Stimulated activated effector memory CD8-positive, alpha-beta T cell treated with anti-CD3 and anti-CD28 coated beads, Interleukin-12 subunit alpha, Interleukin-12 subunit beta, amount 100 ng/mL, for 72 hours (primary cell): ENCODE results near the gene USP25.

ENCODE experiments used
- ATAC-seq: fragments of 150-1000 bp; cut with Tn5 transposase; 2 replicates; pipeline ENCODE4 v1.10.0; 2021
- DNase-seq, 2 donors: peaks; one replicate each; pipeline ENCODE4 v3.0.0; 2021 to 2022; ENCODE audit warnings: low spot score in 2 of 2
- H3K27ac Mint-ChIP-seq: one replicate; pipeline ENCODE4 v1.8.0; 2022; ENCODE audit warnings: mild to moderate bottlenecking, mixed read lengths
- H3K36me3 Mint-ChIP-seq: one replicate; pipeline ENCODE4 v1.8.0; 2022; ENCODE audit warnings: mild to moderate bottlenecking, mixed read lengths
- H3K4me1 Mint-ChIP-seq: one replicate; pipeline ENCODE4 v1.8.0; 2022; ENCODE audit warnings: mixed read lengths
- H3K4me3 Mint-ChIP-seq: one replicate; pipeline ENCODE4 v1.8.0; 2022; ENCODE audit warnings: mild to moderate bottlenecking, mixed read lengths
- H3K9me3 Mint-ChIP-seq: one replicate; pipeline ENCODE4 v1.8.0; 2022; ENCODE audit warnings: mixed read lengths

USP25 gene

GRCh38 chr21:15766952-15767603 lies 37.3 kb downstream of the USP25 start:
- no peak overlapping the region for H3K4me3 Mint-ChIP-seq
- DNase-seq (no peak), ATAC-seq (no peak)
- H3K4me1 Mint-ChIP-seq, result peaks cover 52% of the 10 kb centered on the region
- no peaks in the 10 kb centered on the region for H3K9me3 Mint-ChIP-seq
- peaks cover 21% of the 10 kb centered on the region for H3K36me3 Mint-ChIP-seq
- no peak overlapping the region for H3K27ac Mint-ChIP-seq

- peaks cover 21% of the 10 kb centered on the region for H3K36me3 Mint-ChIP-seq
- ATAC-seq, result no peak
- H3K4me3 Mint-ChIP-seq, result no peak overlapping the region
- H3K27ac Mint-ChIP-seq, result no peak overlapping the region
- no peaks in the 10 kb centered on the region for H3K9me3 Mint-ChIP-seq
- DNase-seq, result no peak
- peaks cover 47% of the 10 kb centered on the region for H3K4me1 Mint-ChIP-seq
Observed at GRCh38 chr21:15768045-15768601, 38.3 kb downstream of the USP25 start.

- no peak overlapping the region for H3K27ac Mint-ChIP-seq
- H3K4me1 Mint-ChIP-seq, result peaks cover 44% of the 10 kb centered on the region
- H3K36me3 Mint-ChIP-seq, result peaks cover 21% of the 10 kb centered on the region
- ATAC-seq, result no peak
- H3K4me3 Mint-ChIP-seq, result no peak overlapping the region
- no peaks in the 10 kb centered on the region for H3K9me3 Mint-ChIP-seq
- DNase-seq, result no peak
Observed at GRCh38 chr21:15768853-15769252, 39.1 kb downstream of the USP25 start.

- no peak overlapping the region for H3K27ac Mint-ChIP-seq
- H3K9me3 Mint-ChIP-seq, result no peaks in the 10 kb centered on the region
- H3K36me3 Mint-ChIP-seq, result peaks cover 12% of the 10 kb centered on the region
- ATAC-seq (no peak), DNase-seq (no peak)
- no peak overlapping the region for H3K4me3 Mint-ChIP-seq
- peaks cover 42% of the 10 kb centered on the region for H3K4me1 Mint-ChIP-seq
Observed at GRCh38 chr21:15771311-15771710, 41.5 kb downstream of the USP25 start.

- ATAC-seq (no peak), DNase-seq (no peak)
- Mint-ChIP-seq H3K36me3 (peaks cover 7% of the 10 kb centered on the region), H3K4me3 (no peak overlapping the region), H3K9me3 (no peaks in the 10 kb centered on the region), H3K4me1 (peaks cover 47% of the 10 kb centered on the region), H3K27ac (no peak overlapping the region)
Observed at GRCh38 chr21:15772654-15773053, 42.9 kb downstream of the USP25 start.

- Mint-ChIP-seq H3K27ac (no peak overlapping the region), H3K4me1 (peaks cover 38% of the 10 kb centered on the region), H3K4me3 (no peak overlapping the region), H3K36me3 (no peaks in the 10 kb centered on the region), H3K9me3 (no peaks in the 10 kb centered on the region)
- ATAC-seq, result no peak
- no peak for DNase-seq
Observed at GRCh38 chr21:15774590-15774989, 44.8 kb downstream of the USP25 start.

GRCh38 chr21:15775291-15775690 lies 45.5 kb downstream of the USP25 start:
- H3K36me3 Mint-ChIP-seq, result no peaks in the 10 kb centered on the region
- H3K4me1 Mint-ChIP-seq, result peaks cover 37% of the 10 kb centered on the region
- no peak for ATAC-seq
- no peak overlapping the region for H3K27ac Mint-ChIP-seq
- no peaks in the 10 kb centered on the region for H3K9me3 Mint-ChIP-seq
- no peak overlapping the region for H3K4me3 Mint-ChIP-seq
- no peak for DNase-seq

GRCh38 chr21:15775981-15776380 lies 46.2 kb downstream of the USP25 start:
- peaks cover 30% of the 10 kb centered on the region for H3K4me1 Mint-ChIP-seq
- peak overlapping the region; percentile 45 for H3K27ac Mint-ChIP-seq
- no peak overlapping the region for H3K4me3 Mint-ChIP-seq
- no peaks in the 10 kb centered on the region for H3K9me3 Mint-ChIP-seq
- DNase-seq, result no peak
- peak; percentile 46 for ATAC-seq
- peaks cover 7% of the 10 kb centered on the region for H3K36me3 Mint-ChIP-seq

GRCh38 chr21:15776818-15777217 lies 47.0 kb downstream of the USP25 start:
- Mint-ChIP-seq H3K36me3 (peaks cover 11% of the 10 kb centered on the region), H3K4me1 (peaks cover 23% of the 10 kb centered on the region), H3K9me3 (no peaks in the 10 kb centered on the region), H3K27ac (peak overlapping the region; percentile 45), H3K4me3 (no peak overlapping the region)
- DNase-seq (no peak), ATAC-seq (no peak)

- Mint-ChIP-seq H3K36me3 (peaks cover 20% of the 10 kb centered on the region), H3K27ac (no peak overlapping the region), H3K9me3 (peaks cover 4% of the 10 kb centered on the region), H3K4me3 (no peak overlapping the region), H3K4me1 (peaks cover 25% of the 10 kb centered on the region)
- ATAC-seq (no peak), DNase-seq (no peak)
Observed at GRCh38 chr21:15781986-15782385, 52.2 kb downstream of the USP25 start.

- no peak overlapping the region for H3K4me3 Mint-ChIP-seq
- H3K4me1 Mint-ChIP-seq, result peaks cover 15% of the 10 kb centered on the region
- ATAC-seq, result no peak
- peaks cover 4% of the 10 kb centered on the region for H3K9me3 Mint-ChIP-seq
- no peak for DNase-seq
- peaks cover 4% of the 10 kb centered on the region for H3K36me3 Mint-ChIP-seq
- H3K27ac Mint-ChIP-seq, result no peak overlapping the region
Observed at GRCh38 chr21:15788847-15789523, 59.2 kb downstream of the USP25 start.

- no peak overlapping the region for H3K27ac Mint-ChIP-seq
- no peak for DNase-seq
Observed at GRCh38 chr21:15793109-15793508, 63.3 kb downstream of the USP25 start.

GRCh38 chr21:15793550-15794235 lies 63.9 kb downstream of the USP25 start:
- DNase-seq (no peak), ATAC-seq (no peak)
- Mint-ChIP-seq H3K27ac (no peak overlapping the region), H3K9me3 (no peaks in the 10 kb centered on the region), H3K4me3 (no peak overlapping the region), H3K4me1 (peaks cover 46% of the 10 kb centered on the region), H3K36me3 (peaks cover 12% of the 10 kb centered on the region)

More at GRCh38 chr21:15793109-15793508, 63.3 kb downstream of the USP25 start:
- ATAC-seq, result no peak
- Mint-ChIP-seq H3K4me1 (peaks cover 44% of the 10 kb centered on the region), H3K9me3 (no peaks in the 10 kb centered on the region), H3K36me3 (peaks cover 8% of the 10 kb centered on the region), H3K4me3 (no peak overlapping the region)

- H3K4me3 Mint-ChIP-seq, result no peak overlapping the region
- H3K4me1 Mint-ChIP-seq, result peaks cover 46% of the 10 kb centered on the region
- H3K36me3 Mint-ChIP-seq, result peaks cover 12% of the 10 kb centered on the region
- peak; percentile 77 for ATAC-seq
- no peak for DNase-seq
- no peaks in the 10 kb centered on the region for H3K9me3 Mint-ChIP-seq
- H3K27ac Mint-ChIP-seq, result no peak overlapping the region
Observed at GRCh38 chr21:15794277-15794912, 64.6 kb downstream of the USP25 start.

- ATAC-seq (peak; percentile 67), DNase-seq (no peak)
- H3K36me3 Mint-ChIP-seq, result peaks cover 12% of the 10 kb centered on the region
- H3K4me1 Mint-ChIP-seq, result peaks cover 46% of the 10 kb centered on the region
- H3K9me3 Mint-ChIP-seq, result no peaks in the 10 kb centered on the region
- peak overlapping the region; percentile 18 for H3K27ac Mint-ChIP-seq
- no peak overlapping the region for H3K4me3 Mint-ChIP-seq
Observed at GRCh38 chr21:15795533-15795932, 65.8 kb downstream of the USP25 start.
